ENCODE data around the gene RNPEPL1. TPM values are rescaled to one million over a fixed set of nuclear protein-coding genes. Genes with fewer than 3 reads are reported as not detected.

RNPEPL1 gene
- polyA plus RNA-seq, 2 of the 4 experiments (the other 2 are of a cell fraction), result 9.2 to 26.3 TPM

DNA sequence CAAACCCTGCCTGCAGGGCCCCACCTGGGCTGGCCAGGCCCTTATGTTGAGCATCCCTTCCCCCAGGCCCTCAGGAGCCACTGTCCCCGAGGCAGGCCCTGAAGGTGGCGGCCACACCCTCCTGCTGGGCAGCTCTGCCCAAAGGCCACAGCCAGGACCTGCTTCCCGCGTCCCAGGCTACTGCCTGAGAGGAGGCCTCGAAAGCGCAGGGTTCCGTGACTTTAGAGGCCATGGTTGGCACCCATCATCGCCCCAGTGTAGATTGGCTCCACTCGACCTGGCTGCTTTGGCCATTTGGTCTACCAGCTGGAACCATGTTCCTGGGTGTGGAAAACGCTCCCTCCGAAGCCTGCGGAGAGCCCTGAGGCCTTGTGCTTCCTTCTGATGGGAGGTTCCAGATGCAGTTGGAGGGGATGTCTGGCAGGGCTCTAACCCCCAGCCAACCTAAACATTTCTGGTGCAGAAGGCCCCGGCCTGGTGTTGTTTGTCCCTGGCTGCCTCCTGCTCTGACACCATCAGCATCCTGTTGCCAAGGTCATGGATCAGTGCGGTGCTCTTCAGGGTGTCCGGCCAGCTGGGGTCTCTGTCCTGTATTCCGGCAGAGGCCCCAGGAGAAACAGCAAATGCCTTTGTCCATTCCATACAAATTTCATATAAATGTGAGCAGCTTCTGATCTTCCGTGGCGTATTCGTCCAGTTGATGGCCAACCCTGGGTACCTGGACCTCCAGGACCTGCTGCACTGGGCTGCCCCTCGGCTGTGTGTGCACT is 33.0 kb downstream of the RNPEPL1 start (continued):
- TF ChIP-seq, protein P1, sequence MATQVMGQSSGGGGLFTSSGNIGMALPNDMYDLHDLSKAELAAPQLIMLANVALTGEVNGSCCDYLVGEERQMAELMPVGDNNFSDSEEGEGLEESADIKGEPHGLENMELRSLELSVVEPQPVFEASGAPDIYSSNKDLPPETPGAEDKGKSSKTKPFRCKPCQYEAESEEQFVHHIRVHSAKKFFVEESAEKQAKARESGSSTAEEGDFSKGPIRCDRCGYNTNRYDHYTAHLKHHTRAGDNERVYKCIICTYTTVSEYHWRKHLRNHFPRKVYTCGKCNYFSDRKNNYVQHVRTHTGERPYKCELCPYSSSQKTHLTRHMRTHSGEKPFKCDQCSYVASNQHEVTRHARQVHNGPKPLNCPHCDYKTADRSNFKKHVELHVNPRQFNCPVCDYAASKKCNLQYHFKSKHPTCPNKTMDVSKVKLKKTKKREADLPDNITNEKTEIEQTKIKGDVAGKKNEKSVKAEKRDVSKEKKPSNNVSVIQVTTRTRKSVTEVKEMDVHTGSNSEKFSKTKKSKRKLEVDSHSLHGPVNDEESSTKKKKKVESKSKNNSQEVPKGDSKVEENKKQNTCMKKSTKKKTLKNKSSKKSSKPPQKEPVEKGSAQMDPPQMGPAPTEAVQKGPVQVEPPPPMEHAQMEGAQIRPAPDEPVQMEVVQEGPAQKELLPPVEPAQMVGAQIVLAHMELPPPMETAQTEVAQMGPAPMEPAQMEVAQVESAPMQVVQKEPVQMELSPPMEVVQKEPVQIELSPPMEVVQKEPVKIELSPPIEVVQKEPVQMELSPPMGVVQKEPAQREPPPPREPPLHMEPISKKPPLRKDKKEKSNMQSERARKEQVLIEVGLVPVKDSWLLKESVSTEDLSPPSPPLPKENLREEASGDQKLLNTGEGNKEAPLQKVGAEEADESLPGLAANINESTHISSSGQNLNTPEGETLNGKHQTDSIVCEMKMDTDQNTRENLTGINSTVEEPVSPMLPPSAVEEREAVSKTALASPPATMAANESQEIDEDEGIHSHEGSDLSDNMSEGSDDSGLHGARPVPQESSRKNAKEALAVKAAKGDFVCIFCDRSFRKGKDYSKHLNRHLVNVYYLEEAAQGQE (IDR thresholded peaks at IDR 0.05), result no peak
- TF ChIP-seq NPAS2 (CRISPR knock-in tag; IDR thresholded peaks at IDR 0.05; ENCODE audit: borderline replicate concordance), result no peak

DNA sequence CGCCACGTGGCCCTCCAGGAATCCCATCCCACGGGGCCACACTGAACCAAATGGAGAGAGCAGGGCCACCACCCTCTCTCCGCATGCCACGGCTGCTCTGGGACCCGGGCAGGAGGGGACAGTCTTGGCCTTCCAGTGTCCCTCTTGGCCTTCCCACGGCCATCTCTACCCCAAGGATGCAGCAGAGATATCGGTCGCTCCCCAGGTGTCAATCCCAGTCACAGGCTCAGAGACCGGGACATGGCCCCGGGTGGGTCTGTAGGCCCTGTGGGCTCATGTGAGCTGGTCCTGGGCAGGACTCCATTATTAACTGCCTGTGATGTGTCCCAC is 33.5 kb downstream of the RNPEPL1 start:
- no peak for ATAC-seq
- Histone ChIP-seq H3K9me3 (no peaks in the 10 kb centered on the region), H3K4me2 (no peak overlapping the region), H3K4me1 (peaks cover 13% of the 10 kb centered on the region), H3K27ac (no peak overlapping the region), H3K4me3 (no peak overlapping the region)
- TF ChIP-seq NPAS2 (CRISPR knock-in tag; IDR thresholded peaks at IDR 0.05; ENCODE audit: borderline replicate concordance) (no peak), JUN (IDR thresholded peaks at IDR 0.05) (no peak), RARB (CRISPR knock-in tag; IDR thresholded peaks at IDR 0.05) (no peak), CEBPB (IDR thresholded peaks at IDR 0.05) (no peak), EHMT2 (IDR thresholded peaks at IDR 0.05; ENCODE audit: low read depth) (no peak), KDM5A (IDR thresholded peaks at IDR 0.05) (no peak), EHF (CRISPR knock-in tag; IDR thresholded peaks at IDR 0.05) (no peak), SREBF2 (IDR thresholded peaks at IDR 0.05) (no peak), RNF2 (IDR thresholded peaks at IDR 0.05; ENCODE audit: borderline replicate concordance, low read depth) (no peak), POLR2AphosphoS2 (conservative IDR thresholded peaks at IDR 0.05; ENCODE audit: low read length) (no peak), ESRRA (IDR thresholded peaks at IDR 0.05; ENCODE audit: borderline replicate concordance, low read length) (no peak), CBX2 (IDR thresholded peaks at IDR 0.05; ENCODE audit: borderline replicate concordance, low read depth) (no peak), CBX8 (IDR thresholded peaks at IDR 0.05) (no peak)
- TF ChIP-seq, protein P2, sequence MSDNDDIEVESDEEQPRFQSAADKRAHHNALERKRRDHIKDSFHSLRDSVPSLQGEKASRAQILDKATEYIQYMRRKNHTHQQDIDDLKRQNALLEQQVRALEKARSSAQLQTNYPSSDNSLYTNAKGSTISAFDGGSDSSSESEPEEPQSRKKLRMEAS (IDR thresholded peaks at IDR 0.05), result no peak
- FAIRE-seq, result no peak
- CTCF ChIA-PET, result interaction anchor here (1.2 kb wide), 1 partner anchor 27 kb away, joined by 3 read pairs; no protein-coding TSS in a partner anchor
- 69% methylated on average over 3 of the region's 11 CpGs for WGBS (ENCODE audit: missing lambda C conversion rate)
- POLR2A ChIA-PET, result no interaction called here
- DNase-seq (ENCODE audit: low read depth in 1 of 2, low spot score in 1 of 2), result no peak

DNA sequence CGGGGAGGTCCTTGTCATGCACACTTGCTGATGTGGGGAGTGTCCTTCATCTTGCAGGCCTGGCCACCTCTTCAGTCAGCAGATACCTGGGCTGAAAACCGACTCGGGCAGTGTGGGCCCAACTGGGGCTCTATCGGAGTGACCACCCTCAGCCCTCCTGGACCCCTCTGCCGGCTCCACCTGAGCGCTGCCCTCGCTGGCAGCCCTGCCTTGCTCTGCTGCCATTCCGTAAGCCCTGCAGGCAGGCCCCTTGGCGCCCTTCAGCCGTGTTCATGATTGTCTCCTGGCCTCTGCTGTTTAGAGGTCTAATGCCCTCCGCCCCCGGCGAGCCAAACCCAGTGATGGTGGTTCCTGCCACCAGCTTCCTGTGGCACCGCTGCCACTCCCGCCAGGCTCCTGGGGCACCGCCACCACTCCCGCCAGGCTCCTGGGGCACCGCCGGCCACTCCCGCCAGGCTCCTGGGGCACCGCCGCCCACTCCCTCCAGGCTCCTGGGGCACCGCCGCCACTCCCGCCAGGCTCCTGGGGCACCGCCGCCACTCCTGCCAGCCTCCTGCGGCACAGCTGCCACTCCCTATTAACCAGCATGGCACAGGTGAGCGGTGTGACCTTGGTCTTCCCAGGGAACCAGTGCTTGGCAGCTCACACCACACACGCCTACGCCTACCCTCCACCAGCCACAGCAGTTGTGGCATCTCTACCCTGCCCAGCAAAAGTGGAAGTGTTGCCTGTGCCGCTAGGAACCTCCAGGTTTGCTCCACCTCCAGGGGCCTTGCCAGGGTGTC is 34.2 kb downstream of the RNPEPL1 start:
- DNase-seq (ENCODE audit: low read depth in 1 of 2, low spot score in 1 of 2) (no peak), ATAC-seq (no peak), FAIRE-seq (no peak)
- POLR2A ChIA-PET, result interaction anchor here (0.8 kb wide), 1 partner anchor 16 kb away, joined by 4 read pairs; the partner anchor contains the start of gene CAPN10
- H3K27ac ChIP-seq, result no peak overlapping the region
- CTCF ChIA-PET, result interaction anchor here (1.0 kb wide), 1 partner anchor 74 kb away, joined by 3 read pairs; no protein-coding TSS in a partner anchor
- peaks cover 13% of the 10 kb centered on the region for H3K4me1 ChIP-seq
- no peak overlapping the region for H3K4me2 ChIP-seq
- H3K9me3 ChIP-seq, result no peaks in the 10 kb centered on the region
- 91% methylated on average over 25 of the region's 32 CpGs for WGBS (ENCODE audit: missing lambda C conversion rate)
- H3K4me3 ChIP-seq, result no peak overlapping the region
- TF ChIP-seq EHMT2 (IDR thresholded peaks at IDR 0.05; ENCODE audit: low read depth), result no peak
- no peak for TF ChIP-seq MAZ (IDR thresholded peaks at IDR 0.05; ENCODE audit: borderline replicate concordance, low read depth, low read length)
- no peak for TF ChIP-seq RAD21 (conservative IDR thresholded peaks at IDR 0.05 in 1 of 2, IDR thresholded peaks at IDR 0.05 in 1 of 2)

Data from A549 (cell line).